Measurements from ENCODE around the gene LIPJ.

Gene LIPJ

DNA sequence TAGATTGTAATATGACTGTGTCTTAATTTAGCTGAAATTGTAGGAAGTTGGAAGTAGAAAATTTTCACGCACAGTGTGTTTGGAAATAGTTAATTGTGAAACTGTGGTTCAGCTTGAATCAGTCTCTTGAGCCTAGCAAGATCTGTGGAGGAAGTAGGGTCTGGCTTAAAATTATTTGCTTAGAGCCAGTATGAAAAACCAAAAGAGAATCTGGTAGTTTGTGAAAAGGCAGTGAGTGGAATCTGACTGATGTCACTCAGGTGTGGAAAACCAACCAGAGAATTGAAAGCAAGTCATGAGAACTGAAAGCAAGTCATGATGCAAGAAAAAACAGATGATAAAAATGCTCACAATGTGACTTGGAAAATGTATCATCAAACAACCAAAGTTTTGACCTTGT lies 11.5 kb downstream of the LIPJ start:
- DNase-seq = no peak

DNA sequence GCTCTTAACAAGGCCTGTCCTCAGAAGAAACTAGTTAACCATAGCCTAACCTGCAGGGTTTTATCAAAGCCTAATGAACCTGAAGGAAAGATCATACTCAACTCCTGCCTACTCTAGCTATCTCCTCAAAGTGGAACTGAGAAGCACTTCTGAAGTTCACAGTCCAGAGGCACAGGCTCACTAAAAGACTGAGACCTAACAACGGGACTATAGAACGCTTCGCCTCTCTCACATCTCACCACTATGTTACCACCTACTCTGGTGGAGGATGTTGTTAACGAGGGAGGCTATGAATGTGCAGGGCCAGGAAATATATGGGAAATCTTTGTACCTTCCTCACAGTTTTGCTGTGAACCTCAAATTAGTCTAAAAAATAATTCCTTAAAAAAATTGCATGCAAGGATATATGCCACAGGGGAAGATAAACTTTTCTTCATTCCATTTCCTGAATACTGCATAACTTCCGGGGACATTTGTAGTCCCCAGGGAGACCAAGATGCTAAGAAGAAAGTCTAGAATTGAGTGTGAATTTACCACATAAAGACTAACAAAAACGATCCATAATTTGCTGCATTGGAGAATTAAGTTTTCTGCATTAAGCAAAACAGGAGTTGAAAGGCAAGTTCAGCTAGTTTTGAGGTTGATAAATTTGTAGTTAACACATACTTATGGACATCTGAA lies 21.6 kb downstream of the LIPJ start:
- no peak for DNase-seq

DNA sequence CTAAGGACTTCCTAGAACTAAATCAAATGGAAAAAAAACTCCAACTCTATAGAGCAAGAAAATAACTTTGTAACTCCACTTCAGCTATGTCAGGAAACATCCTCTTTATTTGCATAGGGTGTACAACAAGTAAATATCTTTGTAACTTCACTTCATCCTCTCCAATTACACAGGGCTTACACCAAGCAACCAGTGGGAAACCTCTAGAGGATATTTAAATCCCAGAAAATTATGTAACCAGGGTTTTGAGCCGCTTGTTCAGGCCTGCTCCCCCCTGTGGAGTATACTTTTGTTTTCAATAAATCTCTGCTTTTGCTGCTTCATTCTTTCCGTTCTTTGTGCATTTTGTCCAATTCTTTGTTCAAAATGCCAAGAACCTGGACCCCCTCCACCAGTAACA lies 22.2 kb downstream of the LIPJ start:
- DNase-seq = no peak

DNA sequence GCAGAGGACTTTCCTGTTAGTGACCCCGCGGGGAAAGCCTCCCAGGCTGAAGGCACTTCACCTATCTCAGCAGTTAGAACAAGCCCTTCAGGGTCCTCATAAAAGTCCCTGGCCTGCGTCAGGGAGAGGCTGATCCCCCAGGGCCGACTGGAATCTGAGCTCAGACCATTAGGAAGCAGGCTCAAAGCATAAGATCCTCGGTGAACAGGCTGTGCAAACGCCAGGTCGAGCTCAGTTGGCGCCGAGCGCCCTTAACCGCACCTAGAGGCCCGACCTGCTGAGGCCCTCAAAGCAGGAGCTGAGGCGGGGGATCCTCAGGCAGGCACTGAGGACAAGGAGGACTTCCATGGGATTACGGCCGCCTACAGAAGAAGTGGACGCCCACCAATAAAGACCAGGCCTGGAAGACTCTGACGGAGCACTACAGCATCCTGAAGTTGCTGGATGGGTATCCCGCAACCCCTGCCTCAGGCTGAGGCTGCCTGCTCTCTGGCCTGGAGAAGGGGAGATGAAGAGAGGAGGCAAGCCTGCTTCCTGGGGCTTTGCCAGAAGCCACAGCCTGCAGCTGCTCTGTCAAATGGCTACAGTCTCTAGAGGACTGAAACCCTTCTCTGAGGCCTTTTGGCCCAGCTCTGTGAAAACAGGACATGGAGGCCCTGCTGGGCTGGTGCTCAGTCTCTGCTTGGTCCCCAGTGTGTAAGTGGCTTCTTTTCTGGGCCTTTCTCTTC lies 29.9 kb downstream of the LIPJ start:
- DNase-seq = peak; percentile 11

DNA sequence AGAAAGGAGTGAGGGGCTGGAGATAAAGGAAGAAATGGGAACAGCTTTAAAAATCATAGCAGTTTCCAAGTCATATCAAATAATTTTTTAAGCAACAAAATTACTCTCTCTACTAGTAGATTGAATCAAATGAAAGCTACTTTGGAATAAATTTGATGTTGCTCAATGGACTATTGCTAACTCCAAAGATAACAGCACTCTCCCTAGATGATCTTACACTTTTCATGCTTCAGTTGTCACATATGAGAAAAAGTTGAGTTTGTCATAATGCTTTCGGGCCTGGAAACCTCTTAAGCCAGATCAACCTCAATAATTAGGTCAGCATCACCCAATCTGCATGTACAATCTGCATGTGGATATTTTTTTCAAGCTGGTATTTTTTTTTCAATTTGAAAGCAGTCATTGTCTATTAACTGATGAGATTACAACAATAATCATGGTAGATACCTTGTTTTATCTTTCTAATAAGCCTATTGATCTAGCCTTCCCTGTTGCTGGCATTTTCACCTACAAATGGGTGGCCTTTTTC lies 31.3 kb downstream of the LIPJ start:
- DNase-seq = no peak

DNA sequence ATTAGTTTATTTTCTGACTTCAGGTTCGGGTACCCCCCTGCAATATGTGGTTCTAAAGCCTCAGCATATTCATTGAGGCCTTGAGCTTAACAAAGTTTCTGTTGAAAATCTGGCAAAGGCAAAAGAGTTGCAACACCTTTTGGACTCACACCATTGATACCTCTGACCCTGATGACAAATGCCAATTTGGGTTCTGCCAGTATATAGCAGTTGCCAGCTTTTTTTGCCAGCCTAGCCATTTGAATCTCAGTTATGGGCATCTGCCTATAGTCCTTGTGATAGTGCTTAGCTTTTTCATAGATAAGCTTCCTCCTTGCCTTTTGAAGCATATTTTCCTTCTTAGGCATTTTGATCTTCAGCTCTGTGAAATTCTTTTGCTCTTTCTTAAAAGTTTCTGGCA lies 31.9 kb downstream of the LIPJ start:
- DNase-seq = no peak

DNA sequence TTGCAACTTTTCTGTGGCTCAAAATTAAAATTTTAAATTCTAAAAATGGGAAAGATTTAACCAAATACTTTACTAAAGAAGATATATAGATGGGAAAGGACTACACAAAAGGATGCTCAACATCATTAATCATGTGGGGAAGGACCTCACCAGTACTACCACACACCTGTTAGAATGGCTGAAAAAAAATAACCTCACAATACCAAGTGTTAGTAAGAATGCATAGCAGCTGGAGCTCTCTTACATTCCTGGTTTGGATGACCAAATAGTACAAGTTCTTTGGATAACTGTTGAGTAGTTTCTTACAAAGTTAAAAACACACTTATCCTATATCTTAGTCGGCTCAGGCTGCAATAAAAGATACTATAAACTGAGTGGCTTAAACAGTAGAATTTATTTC lies 33.9 kb downstream of the LIPJ start:
- DNase-seq = no peak

DNA sequence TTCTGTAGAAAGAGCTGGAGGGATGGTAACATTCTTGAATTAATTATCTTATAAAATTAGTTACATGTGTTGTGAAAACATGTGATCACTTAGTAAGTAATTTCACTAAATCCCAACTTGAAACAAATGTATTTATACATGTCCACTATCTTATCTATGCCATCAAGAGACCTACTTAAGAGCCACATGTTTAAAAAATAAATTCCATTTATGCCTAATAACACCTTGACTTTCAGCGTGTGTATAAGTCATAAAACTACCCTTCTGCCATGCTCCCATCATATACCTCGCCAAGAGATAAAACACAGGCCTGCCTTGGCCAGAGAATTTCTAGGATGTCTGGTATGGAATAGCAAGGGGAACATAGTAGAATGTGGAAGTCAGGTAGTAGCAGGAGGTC lies 37.3 kb downstream of the LIPJ start:
- no peak for DNase-seq

DNA sequence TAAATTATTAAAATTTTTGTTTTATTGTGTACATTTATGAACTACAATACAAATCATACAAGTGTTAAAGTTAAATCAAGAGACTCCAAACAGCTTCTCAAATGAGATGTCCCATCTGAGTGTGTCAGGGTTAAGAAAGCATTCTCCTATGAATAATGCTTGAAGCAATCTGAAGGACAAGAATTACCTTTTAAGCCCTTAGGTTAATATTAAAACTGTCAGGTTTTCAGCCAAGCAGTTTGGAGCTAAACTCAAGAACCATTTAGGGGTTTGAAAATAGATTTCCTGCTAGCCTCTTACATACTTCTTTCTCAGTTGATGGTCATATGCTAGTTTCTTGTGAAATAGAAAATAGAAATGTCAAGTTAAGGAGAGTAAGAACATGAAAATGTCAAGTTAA lies 38.3 kb downstream of the LIPJ start:
- no peak for DNase-seq

DNA sequence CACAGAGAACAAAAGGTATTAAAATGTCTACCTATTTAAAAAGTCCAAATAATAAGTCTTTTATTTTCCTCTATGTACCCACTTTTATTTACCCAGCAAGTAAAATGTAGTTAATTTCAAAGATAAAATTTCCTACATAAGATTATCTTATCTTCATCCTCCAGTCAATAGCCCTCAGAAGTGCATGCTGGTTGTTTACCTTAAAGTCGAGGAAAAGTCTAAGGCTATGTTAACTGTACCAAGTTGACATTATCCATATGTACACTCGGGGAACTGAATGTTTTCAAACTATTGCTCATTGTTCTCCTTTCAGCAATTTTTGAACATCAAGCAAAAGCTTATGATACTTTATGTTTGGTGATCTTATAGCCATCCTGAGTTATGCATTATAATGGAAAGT lies 53.6 kb downstream of the LIPJ start:
- DNase-seq = no peak

DNA sequence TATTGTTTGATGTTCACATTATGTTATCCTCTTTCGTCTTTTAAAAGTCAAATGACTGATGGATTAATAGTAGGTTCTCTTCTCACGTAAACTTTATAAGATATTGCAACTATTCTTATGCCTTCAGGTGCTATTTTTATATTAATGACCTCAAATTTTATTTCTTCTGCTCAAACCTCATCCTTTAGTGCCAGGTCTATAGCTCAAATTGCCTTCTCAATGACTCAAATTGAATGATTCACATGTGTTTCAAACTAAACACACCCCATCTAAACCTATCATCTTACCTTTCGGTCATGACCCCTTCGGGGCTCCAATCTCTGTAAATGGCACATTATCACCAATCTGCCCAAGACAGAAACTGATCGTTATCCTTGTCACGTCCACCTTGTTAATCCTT lies 55.6 kb downstream of the LIPJ start:
- DNase-seq = no peak

DNA sequence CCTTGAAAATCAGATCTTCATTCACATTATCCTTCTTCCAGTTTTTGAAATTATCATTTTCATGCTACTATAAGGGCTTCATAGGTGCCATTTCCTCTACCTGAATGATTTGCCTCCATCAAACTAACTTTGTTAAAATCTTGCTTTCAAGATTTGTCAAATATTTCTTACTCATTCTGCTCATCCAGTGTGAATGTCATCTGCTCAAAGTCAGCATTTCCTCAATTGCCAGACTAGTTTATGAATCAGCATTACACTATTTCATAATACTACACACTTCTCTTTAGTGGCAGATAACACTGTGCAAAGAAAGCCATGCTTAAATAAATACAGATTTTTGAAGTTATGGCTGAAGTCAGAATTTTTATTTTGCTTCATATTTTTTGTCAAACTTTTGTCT lies 56.4 kb downstream of the LIPJ start:
- DNase-seq = no peak

DNA sequence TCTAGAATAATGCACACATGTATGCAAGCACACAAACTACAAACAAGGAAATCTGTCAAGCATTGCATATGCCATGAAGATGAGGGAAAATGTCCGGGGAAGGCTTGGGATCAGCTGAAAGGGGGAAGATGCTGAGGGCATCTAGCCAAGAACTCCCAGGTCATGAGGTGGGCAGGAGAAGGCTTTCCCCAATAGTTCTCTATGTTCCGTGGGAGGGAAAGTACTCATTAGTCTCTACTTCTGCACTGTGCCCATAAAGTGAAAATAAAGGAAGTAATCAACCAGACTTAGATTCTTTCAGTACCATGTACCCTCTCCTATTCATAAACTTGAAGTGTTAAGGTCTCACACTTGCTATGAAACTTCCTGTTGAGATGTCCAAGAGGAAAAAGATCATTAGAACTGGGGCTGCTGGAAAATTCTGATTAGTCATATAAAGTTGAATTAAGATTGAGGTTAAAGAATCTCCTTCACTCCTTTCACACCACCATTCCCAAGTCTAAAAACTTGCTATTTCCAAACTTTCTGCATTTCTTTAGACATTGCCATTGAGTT lies 60.6 kb downstream of the LIPJ start:
- no peak for DNase-seq

DNA sequence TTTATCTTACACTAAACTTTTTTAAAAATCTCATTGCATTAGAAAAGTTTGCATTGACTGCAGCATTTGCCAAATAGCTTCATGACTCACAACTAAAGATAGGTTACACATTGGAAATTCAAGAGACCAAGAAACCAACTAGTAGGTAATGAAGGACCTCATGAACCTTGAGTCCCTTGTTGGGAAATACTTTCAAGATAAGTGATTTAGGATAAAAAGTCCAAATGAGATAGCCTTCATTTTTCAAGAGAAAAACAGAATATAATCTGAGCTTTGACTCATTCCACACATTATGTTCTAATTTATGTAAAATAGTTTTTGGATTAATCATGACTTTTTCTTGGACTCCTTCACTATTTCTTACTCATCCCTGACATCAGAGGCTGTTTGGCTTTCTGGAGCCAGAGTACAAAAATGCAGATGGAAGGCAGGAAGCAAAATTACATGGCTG lies 64.6 kb downstream of the LIPJ start:
- no peak for DNase-seq

DNA sequence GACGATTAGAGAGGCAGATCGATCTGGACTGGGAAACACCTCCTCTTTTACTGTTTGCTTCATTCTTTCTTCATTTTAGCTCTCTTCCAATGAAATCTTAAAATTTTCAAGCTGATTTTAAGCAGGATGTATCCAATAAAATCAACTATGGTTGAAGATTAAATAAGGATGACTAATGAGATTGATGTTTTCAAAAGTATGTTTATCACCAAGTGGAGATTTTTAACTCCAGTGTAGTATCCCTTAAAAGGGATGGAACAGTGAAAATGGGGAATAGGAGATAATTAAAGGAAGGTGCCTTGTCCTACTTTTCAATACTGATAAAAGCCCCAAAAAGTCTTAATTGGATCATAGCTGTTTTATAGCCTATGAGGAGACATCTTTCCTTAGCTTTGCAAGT lies 66.1 kb downstream of the LIPJ start:
- no peak for DNase-seq

Data from RPMI8226 (cell line).